Measurements from ENCODE around the gene A2M. TPM values are rescaled to one million over a fixed set of nuclear protein-coding genes. Genes with fewer than 3 reads are reported as not detected.

A2M gene
- total and polyA plus RNA-seq, 2 of the 13 experiments (the other 11 are each of a cell fraction or from before 2014, with no cell fraction given): 2,807 to 6,551 TPM

- TF ChIP-seq ZBTB4 (CRISPR knock-in tag; IDR thresholded peaks at IDR 0.05; ENCODE audit: borderline replicate concordance) (no peak), BRF2 (CRISPR knock-in tag; IDR thresholded peaks at IDR 0.05) (0 out of 2 replicates have a peak, but pooled peaks have one; percentile 40), BCL3 (CRISPR knock-in tag; IDR thresholded peaks at IDR 0.05) (peak; percentile 70; the same call in 1 of the 2 replicates), CEBPG (CRISPR knock-in tag; IDR thresholded peaks at IDR 0.05) (peak; percentile 99), CENPT (CRISPR knock-in tag; IDR thresholded peaks at IDR 0.05; ENCODE audit: low read depth) (no peak), SP4 (CRISPR knock-in tag; IDR thresholded peaks at IDR 0.05) (no peak), HNRNPH1 (optimal IDR thresholded peaks at IDR 0.05; ENCODE audit: low read depth, low read length) (no peak), ZFP36 (IDR thresholded peaks at IDR 0.05; ENCODE audit: borderline replicate concordance, low read depth, low read length, partially characterized antibody) (no peak), FOXP1 (IDR thresholded peaks at IDR 0.05) (peak; percentile 86), FOXP1 (CRISPR knock-in tag; IDR thresholded peaks at IDR 0.05) (peak; percentile 99), DDIT3 (CRISPR knock-in tag; IDR thresholded peaks at IDR 0.05) (no peak), ZNF441 (CRISPR knock-in tag; IDR thresholded peaks at IDR 0.05; ENCODE audit: borderline replicate concordance) (peak; percentile 69), ZNF543 (CRISPR knock-in tag; IDR thresholded peaks at IDR 0.05) (no peak), ZNF414 (CRISPR knock-in tag; IDR thresholded peaks at IDR 0.05) (peak; percentile 91), NR1H2 (CRISPR knock-in tag; IDR thresholded peaks at IDR 0.05; ENCODE audit: borderline replicate concordance, low read depth) (no peak; the same call in 1 of the 2 replicates), HNRNPK (IDR thresholded peaks at IDR 0.05; ENCODE audit: low read depth, low read length, poor library complexity, severe bottlenecking) (peak; percentile 11), ZFY (CRISPR knock-in tag; IDR thresholded peaks at IDR 0.05) (no peak), MAFK (conservative IDR thresholded peaks at IDR 0.05 in 1 of 2, IDR thresholded peaks at IDR 0.05 in 1 of 2; ENCODE audit: low read length in 2 of 2) (peak; percentile 52 to 58; a peak in 2 of 4 replicates), TBX3 (IDR thresholded peaks at IDR 0.05; ENCODE audit: borderline replicate concordance) (peak; percentile 92), ZNF784 (CRISPR knock-in tag; IDR thresholded peaks at IDR 0.05; ENCODE audit: borderline replicate concordance) (no peak), SCMH1 (CRISPR knock-in tag; IDR thresholded peaks at IDR 0.05; ENCODE audit: borderline replicate concordance) (no peak), MTA1 (CRISPR knock-in tag; IDR thresholded peaks at IDR 0.05; ENCODE audit: borderline replicate concordance) (no peak; the same call in 1 of the 2 replicates), IRF2 (CRISPR knock-in tag; IDR thresholded peaks at IDR 0.05) (peak; percentile 98)
These were observed 16.4 kb upstream of the A2M start (continued) for GRCh38 chr12:9132008-9132535.

All from HepG2 (cell line).